Hematopoietic multipotent progenitor cell (in vitro differentiated cells): ENCODE measurements around the gene HOXA1. TPM values are rescaled to one million over a fixed set of nuclear protein-coding genes. Genes with fewer than 3 reads are reported as not detected.
A peak's percentile ranks its signal among the peaks of the same experiment; 100 is the strongest.

ENCODE experiments used
- DNase-seq, 3 donors: peaks; one replicate each; pipeline ENCODE4 v3.0.0-alpha.2; 2011 to 2015; ENCODE audit warnings: low read depth in 2 of 3, low spot score in 2 of 3
- total RNA-seq: library from RNA; depleted of rRNA; stranded (reverse); fragments of >200 nt; gene quantifications from one replicate; pipeline ENCODE4 v1.2.3, GENCODE V29; 2012

The HOXA1 gene
- total RNA-seq, 1 donor: 0.27 TPM

- no peak for DNase-seq
Measured at GRCh38 chr7:27132214-27132613, 36.4 kb upstream of the HOXA1 start.

- no peak for DNase-seq
Measured at GRCh38 chr7:27131390-27131819, 35.6 kb upstream of the HOXA1 start.

GRCh38 chr7:27130540-27131389 lies 35.0 kb upstream of the HOXA1 start, which contains the start of gene HOXA4:
Gene HOXA4 (minus strand): TSS chr7:27130757. CDS start chr7:27130733, 24 bp downstream.
- DNase-seq: peak in 2 of 3 donors; percentile 55 to 86

GRCh38 chr7:27129729-27130539 lies 34.1 kb upstream of the HOXA1 start:
- DNase-seq: no peak

GRCh38 chr7:27128776-27129728 lies 33.3 kb upstream of the HOXA1 start:
- DNase-seq: no peak

GRCh38 chr7:27128034-27128433 lies 32.2 kb upstream of the HOXA1 start:
- DNase-seq: no peak

GRCh38 chr7:27126596-27127327 lies 31.0 kb upstream of the HOXA1 start:
- DNase-seq: no peak

- DNase-seq: no peak
Measured at GRCh38 chr7:27125986-27126394, 30.2 kb upstream of the HOXA1 start.

GRCh38 chr7:27124902-27125689 lies 29.3 kb upstream of the HOXA1 start:
- DNase-seq: no peak

GRCh38 chr7:27124096-27124901 lies 28.5 kb upstream of the HOXA1 start:
- no peak for DNase-seq

- no peak for DNase-seq
Measured at GRCh38 chr7:27123477-27124053, 27.8 kb upstream of the HOXA1 start.

- no peak for DNase-seq
Measured at GRCh38 chr7:27123007-27123476, 27.2 kb upstream of the HOXA1 start.

- no peak for DNase-seq
Measured at GRCh38 chr7:27122077-27122910, 26.5 kb upstream of the HOXA1 start.

GRCh38 chr7:27121684-27122076 lies 25.9 kb upstream of the HOXA1 start:
- DNase-seq: no peak

GRCh38 chr7:27119412-27119911 lies 23.7 kb upstream of the HOXA1 start:
- DNase-seq: no peak

GRCh38 chr7:27118580-27118979 lies 22.8 kb upstream of the HOXA1 start:
- DNase-seq: no peak
